Superior temporal gyrus (tissue), 1 donor: ENCODE data around the gene KIAA0040.

Experiments
- DNase-seq: peaks from one replicate; pipeline ENCODE4 v3.0.0-alpha.2; 2016; ENCODE audit errors: extremely low spot score

The KIAA0040 gene

GRCh38 chr1:175171036-175171913 lies 21.3 kb downstream of the KIAA0040 start:
- no peak for DNase-seq

DNA sequence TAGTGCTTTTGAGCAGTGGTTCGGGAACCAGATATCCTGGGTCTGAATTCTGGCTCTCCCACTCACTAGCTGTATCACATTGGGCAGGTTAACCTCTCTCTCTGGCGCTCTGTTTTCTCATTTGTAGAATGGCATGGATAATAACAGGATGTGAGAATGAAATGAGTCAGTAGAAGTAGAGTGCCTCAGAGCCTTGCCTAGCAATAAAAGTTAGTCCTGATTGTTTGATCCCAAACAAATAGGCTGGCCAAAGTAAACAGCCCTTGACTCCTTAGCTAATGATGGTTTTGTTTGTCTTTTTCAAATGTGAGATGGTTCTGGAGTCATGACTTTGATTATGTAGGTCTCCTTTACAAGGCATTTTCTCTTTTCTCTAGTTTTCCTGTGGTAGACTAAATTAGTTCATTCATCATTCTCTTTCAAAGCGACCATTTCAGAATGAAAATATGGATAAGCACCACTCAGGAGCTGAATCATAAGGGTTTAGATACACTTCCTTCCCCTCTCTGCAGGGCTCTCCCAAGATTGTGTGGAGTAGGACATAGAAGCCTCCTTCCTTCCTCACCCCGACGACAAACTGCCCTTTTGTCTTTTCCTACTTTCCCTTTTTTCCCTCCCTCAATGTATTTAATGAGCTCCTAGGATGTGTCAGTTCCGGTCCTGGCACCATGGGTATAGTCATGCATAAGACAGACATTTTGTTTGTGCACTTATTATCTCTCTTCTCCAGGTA lies 23.1 kb downstream of the KIAA0040 start:
- DNase-seq, result no peak

DNA sequence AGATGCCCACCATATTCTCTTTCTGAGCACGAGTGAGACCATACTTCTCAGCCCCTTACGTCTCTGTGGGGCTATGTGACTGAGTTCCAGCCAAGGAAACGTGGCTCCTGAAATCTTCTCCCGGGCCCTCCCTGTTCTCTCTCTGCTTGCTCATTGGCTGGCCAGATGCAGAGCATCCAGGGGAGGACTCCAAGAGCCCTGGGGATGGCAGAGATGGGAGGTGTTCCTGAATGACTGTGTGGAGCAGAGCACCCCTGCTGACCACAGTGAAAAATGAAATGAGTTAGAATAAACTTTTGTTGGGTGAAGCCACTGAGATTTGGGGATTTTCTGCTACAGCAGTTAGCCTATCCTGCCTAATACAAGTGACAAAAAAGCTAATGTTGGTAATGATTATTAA lies 23.8 kb downstream of the KIAA0040 start:
- DNase-seq, result no peak

DNA sequence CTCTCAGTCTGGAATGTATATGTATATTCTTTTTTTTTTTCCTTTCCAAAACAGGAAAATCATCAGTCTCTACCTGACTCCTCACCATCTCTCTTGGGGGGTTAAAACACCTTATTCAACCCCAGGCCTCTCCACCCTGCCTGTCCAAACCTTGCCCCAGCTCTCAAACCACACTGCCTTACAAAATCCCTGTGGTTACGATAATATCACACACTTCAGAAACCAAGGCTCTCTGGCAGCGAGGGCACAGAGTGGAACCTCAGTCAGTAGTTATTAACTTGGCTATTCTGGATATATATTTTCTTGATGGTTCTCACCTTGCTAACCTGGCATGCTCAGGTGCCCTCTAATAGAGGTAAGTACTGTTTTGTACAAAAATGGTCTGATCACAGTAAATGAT lies 24.7 kb downstream of the KIAA0040 start:
- no peak for DNase-seq

DNA sequence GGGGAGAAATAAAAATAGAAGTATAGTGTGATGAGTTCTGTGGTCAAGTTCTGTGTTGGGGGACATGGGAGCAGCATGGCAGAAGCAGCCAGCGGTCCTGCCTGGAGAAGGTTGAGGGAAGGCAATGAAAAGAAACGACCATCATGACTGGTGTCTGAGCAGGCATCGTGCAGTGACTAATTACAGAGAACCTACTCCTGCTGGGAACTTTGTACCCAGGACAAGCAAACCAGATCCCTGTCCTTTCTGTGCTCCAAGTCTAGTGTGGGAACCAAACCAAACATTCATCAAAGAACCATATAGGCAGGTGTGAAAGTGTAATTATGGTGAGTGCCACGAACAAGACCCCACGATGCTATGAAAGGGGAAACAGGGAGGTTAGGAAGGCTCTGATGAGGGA lies 25.8 kb downstream of the KIAA0040 start:
- no peak for DNase-seq

DNA sequence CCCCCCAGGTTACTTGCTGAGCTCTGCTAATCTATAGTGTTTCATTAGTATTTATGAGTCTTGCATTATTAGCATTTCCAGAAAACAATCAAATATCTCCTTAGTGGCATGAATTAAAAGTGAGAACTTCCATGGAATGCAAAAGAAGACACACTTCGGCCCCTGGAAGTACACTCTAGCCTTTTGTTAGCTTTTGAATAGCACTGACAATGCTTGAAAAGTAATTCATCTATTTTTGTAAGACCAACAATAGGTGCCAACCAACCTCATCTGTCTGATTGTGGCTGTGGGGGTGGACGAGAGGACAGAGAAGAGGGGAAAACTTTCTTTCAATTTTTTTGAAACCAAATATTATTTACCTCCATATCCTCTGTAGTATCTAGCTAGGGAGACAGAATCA lies 27.8 kb downstream of the KIAA0040 start:
- no peak for DNase-seq

GRCh38 chr1:175163702-175164101 lies 28.9 kb downstream of the KIAA0040 start:
- no peak for DNase-seq

DNA sequence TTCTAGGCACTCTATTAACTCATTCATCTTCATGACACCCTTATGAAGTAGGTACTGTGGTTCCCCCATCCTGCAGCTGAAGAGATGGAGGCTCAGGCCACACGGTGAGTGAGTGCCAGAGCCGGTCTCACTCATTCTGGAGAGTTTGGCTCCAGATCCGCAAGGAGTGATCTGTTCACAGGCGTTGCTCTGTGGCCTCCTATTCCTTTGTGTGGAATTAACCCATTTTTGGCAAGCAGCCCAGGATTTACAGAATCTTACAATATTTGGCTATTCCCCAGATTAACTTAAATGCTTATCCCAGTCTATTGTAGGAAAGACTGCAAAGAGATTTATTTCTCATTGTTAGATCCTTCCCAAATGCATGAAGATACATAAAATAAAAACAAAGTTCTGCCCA lies 29.6 kb downstream of the KIAA0040 start:
- no peak for DNase-seq

- no peak for DNase-seq
Observed at GRCh38 chr1:175158170-175158591, 34.4 kb downstream of the KIAA0040 start.

DNA sequence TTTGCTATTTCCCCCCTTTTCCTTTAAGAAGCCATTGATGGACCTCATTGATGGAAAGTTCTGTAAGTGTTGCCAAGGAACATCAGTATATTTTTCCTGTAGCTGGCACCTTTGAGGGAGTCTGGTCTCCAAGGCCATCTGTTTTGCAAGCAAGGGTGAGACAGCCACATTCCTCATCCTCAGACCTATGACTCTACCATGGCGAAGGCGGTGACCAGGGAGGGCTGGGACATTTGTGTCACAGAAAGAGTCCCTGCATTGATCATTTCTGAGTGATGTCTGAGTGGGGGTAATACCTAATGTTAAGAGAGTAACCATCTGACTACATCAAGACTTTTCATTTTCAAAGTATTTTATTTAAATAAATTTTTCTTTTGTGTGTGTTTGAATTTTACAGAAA lies 35.4 kb downstream of the KIAA0040 start:
- DNase-seq, result no peak

GRCh38 chr1:175155936-175156335 lies 36.6 kb downstream of the KIAA0040 start:
- DNase-seq, result no peak

GRCh38 chr1:175155473-175155856 lies 37.1 kb downstream of the KIAA0040 start:
- no peak for DNase-seq

DNA sequence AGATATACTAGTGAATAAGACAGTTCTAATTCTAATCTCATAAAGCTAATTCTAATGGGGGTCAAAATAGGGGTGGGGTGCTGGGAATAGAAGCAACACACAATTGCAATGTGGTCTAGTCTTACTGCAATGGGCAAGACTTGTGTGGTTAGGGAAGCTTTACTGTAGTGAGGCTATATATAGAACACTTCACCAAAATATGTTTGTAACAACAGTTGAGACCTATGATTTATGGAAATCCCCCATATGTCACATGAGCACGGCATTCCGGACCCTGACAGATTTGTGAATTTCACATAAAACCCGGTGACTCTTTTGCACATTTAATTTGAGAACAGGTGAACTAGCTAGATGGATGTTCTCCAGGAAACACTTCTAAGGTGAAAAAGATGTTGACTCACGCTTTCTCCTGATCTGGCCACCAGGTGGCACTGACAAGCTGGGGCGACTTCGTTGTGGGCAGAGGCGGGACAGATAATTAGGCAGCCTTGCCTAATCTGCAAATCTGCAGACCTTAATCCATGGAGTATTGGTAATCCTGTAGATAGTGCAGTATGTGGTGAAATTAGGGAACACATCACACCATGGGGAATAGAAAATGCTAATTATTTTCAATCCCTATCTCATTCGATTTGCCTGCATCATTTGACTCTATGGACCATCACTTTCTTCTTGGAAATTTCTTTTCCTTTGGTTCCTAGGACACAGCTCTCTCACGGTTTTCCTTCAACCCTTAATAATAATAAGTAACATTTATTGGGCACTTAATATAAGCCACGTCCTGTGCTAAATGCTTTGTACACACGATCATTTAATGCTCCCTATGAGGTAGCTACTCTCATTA lies 37.7 kb downstream of the KIAA0040 start:
- peak; percentile 81 for DNase-seq

GRCh38 chr1:175152006-175152652 lies 40.4 kb downstream of the KIAA0040 start:
- peak; percentile 80 for DNase-seq

DNA sequence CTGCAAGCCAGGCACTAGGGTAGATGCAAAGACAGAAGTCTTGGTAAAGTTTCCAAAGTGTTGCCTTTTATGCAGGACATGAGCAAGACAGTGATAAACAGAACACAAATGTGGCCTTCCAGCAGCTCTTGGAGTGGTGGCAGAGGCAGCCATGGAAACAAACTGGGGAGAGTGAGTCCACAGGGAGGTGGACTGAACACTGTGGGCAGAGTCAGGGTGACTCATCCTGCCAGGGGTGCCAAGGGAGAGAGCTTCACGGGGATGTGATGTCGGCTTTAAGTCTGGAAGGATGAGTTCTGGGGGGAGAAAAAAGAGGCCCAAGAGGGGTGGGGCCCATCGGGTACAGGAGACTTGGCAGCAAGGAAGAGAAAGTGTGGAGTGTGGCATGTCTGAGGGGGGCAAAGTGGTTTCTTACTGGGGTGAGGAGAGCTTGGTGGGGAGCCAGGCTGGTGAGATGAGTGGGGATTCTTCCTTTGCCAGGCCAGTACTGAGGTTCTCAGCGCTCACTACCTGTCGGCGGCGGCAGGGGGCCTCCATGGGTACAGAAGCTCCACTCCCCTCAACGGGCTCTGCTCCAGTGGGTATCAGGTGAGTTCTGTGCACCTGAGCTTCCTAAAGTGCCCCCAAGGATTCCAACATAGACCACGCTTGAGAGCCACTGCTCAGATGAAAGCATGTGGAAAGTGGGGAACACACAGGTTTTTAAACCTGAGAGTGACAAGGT lies 41.8 kb downstream of the KIAA0040 start:
- no peak for DNase-seq

DNA sequence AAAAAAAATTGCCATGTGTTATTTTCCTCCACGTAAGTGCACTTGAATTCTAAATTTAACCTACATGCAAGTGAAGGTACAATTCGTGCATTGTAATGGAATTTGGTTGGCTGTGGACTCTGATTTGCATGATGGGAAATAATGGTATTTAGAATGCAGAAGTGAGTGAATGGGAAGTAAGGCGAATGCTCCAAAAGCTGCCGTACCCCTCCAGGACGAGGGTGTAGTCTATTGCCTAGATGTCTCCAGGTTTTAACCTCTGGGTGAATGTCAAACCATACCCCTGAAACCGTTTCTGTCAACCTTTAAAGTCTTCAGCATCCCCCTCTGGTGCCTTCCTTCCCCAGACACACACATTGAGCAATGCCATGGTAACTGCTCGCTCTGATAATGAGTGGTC lies 44.5 kb downstream of the KIAA0040 start:
- DNase-seq, result no peak

GRCh38 chr1:175147569-175147968 lies 45.0 kb downstream of the KIAA0040 start:
- DNase-seq, result no peak

GRCh38 chr1:175146529-175147213 lies 45.9 kb downstream of the KIAA0040 start:
- peak; percentile 59 for DNase-seq

DNA sequence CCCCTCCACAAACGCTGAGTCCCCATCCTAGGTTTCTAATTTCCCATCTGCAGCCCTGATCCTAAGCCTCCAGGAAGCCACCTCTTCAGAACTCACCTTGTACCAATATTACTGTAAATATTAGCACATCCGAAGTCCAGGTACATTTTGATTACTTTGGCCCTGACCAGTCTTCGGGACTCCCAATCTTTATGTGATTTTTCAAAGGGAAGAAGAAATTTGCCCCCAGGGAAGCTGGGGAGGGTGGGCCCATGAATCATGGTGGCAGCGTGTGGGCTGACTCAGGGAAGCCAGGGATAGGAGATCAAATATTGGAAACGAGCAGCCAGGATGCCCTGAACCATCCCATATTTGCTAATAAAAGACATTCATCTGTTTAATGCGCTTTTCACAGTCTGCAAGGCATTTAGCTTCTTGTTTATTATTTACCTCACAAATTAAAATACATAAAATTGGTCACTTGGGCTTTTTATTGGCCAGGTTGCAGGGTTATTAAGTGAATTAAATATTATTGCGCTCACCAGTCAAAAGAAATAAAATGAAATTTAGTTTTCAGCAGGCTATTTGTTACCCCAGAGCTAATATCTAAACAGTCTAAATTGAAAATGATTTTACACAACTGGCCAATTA lies 46.6 kb downstream of the KIAA0040 start:
- DNase-seq, result no peak

DNA sequence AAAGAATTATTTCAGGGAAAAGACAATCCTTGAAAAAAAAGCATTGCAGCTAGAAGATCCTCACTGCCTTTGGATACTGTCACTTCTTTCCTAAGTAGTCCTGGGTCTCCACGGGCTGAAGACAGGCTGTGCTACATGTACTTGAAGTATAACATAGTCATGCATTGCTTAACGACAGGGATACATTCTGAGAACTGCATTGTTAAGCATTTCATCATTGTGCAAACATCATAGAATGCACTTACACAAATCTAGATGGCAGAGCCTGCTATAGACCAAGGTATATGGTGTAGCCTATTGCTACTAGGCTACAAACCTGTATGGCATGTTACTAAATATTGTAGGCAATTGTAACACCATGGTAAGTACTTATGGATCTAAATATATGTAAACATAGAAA lies 54.0 kb downstream of the KIAA0040 start:
- DNase-seq, result no peak
